ENCODE results near the gene ELOVL2.

- TF ChIP-seq CTCF (IDR thresholded peaks at IDR 0.05; ENCODE audit: poor library complexity): no peak
- no peak for TF ChIP-seq EZH2 (IDR thresholded peaks at IDR 0.05; ENCODE audit: borderline replicate concordance)
- no peak for TF ChIP-seq EZH2phosphoT487 (IDR thresholded peaks at IDR 0.05; ENCODE audit: low read depth, severe bottlenecking, unreplicated experiment)
These were observed 5.1 kb downstream of the ELOVL2 start for GRCh38 chr6:11039040-11039439.

All from hepatocyte (in vitro differentiated cells).